ENCODE data around the gene SPECC1. TPM values are rescaled to one million over a fixed set of nuclear protein-coding genes. Genes with fewer than 3 reads are reported as not detected.

SPECC1 gene
- total RNA-seq, 1 experiment from 2014 or later: 103 TPM

GRCh38 chr17:20128036-20128667 is 119.0 kb downstream of the SPECC1 start:
- Mint-ChIP-seq H3K27ac (no peak overlapping the region), H3K9me3 (peaks cover 26% of the 10 kb centered on the region), H3K36me3 (peaks cover 26% of the 10 kb centered on the region), H3K27me3 (ENCODE audit: low read depth) (no peaks in the 10 kb centered on the region), H3K4me1 (peaks cover 11% of the 10 kb centered on the region), H3K4me3 (no peak overlapping the region)
- ChIA-PET CTCF (interaction anchor here (0.9 to 1.3 kb wide), 2 partner anchors 23 to 135 kb away, joined by 3 to 4 read pairs; no protein-coding TSS in a partner anchor), POLR2A (interaction anchor here (0.5 kb wide), 1 partner anchor 865 kb away, joined by 5 read pairs; no protein-coding TSS in a partner anchor)
- DNase-seq (ENCODE audit: low spot score): no peak
- TF ChIP-seq ZNF416 (CRISPR knock-in tag; IDR thresholded peaks at IDR 0.05) (no peak), TP53 (CRISPR knock-in tag; IDR thresholded peaks at IDR 0.05) (no peak)
- ATAC-seq: no peak

- ChIA-PET CTCF (interaction anchor here (0.6 to 0.7 kb wide), 2 partner anchors 125 to 216 kb away, joined by 3 to 4 read pairs; partner anchors contain the start of gene SPECC1), POLR2A (interaction anchor here (0.7 to 1.2 kb wide), 2 partner anchors 11 to 22 kb away, joined by 4 to 7 read pairs; no protein-coding TSS in a partner anchor)
- ATAC-seq (peak; percentile 74), DNase-seq (ENCODE audit: low spot score) (no peak)
- H3K27me3 Mint-ChIP-seq (ENCODE audit: low read depth): no peaks in the 10 kb centered on the region
- H3K4me3 Mint-ChIP-seq: peak overlapping the region; percentile 36
- peaks cover 26% of the 10 kb centered on the region for H3K9me3 Mint-ChIP-seq
- H3K27ac Mint-ChIP-seq: peak overlapping the region; percentile 71
- H3K4me1 Mint-ChIP-seq: peaks cover 41% of the 10 kb centered on the region
- TF ChIP-seq ELF4 (CRISPR knock-in tag; IDR thresholded peaks at IDR 0.05; ENCODE audit: low read depth) (no peak), PRDM15 (CRISPR knock-in tag; IDR thresholded peaks at IDR 0.05) (peak; percentile 53; the same call in 1 of the 2 replicates)
- H3K36me3 Mint-ChIP-seq: peaks cover 26% of the 10 kb centered on the region
Observed at GRCh38 chr17:20133517-20133916, 124.4 kb downstream of the SPECC1 start.

GRCh38 chr17:20141198-20141972 is 132.2 kb downstream of the SPECC1 start:
- ATAC-seq (peak; percentile 60), DNase-seq (ENCODE audit: low spot score) (no peak)
- POLR2A ChIA-PET: interaction anchor here (1.2 kb wide), 1 partner anchor 15 kb away, joined by 3 read pairs; no protein-coding TSS in a partner anchor
- peaks cover 5% of the 10 kb centered on the region for H3K9me3 Mint-ChIP-seq
- peaks cover 2% of the 10 kb centered on the region for H3K36me3 Mint-ChIP-seq
- no peaks in the 10 kb centered on the region for H3K27me3 Mint-ChIP-seq (ENCODE audit: low read depth)
- H3K4me3 Mint-ChIP-seq: no peak overlapping the region
- no peak overlapping the region for H3K27ac Mint-ChIP-seq
- CTCF ChIA-PET: interaction anchor here (0.5 to 1.0 kb wide), 2 partner anchors 24 to 131 kb away, joined by 3 read pairs; no protein-coding TSS in a partner anchor
- H3K4me1 Mint-ChIP-seq: peaks cover 31% of the 10 kb centered on the region
- TF ChIP-seq NFYB (CRISPR knock-in tag; conservative IDR thresholded peaks at IDR 0.05; ENCODE audit: low read depth) (no peak), TEAD4 (CRISPR knock-in tag; IDR thresholded peaks at IDR 0.05) (no peak), PREB (CRISPR knock-in tag; IDR thresholded peaks at IDR 0.05; ENCODE audit: borderline replicate concordance) (no peak), EMX1 (CRISPR knock-in tag; IDR thresholded peaks at IDR 0.05) (no peak), TEAD1 (CRISPR knock-in tag; IDR thresholded peaks at IDR 0.05) (no peak), NFE2L1 (CRISPR knock-in tag; IDR thresholded peaks at IDR 0.05) (no peak), ETV6 (CRISPR knock-in tag; IDR thresholded peaks at IDR 0.05) (no peak), ZNF423 (CRISPR knock-in tag; IDR thresholded peaks at IDR 0.05) (no peak), NR3C1 (CRISPR knock-in tag; conservative IDR thresholded peaks at IDR 0.05; ENCODE audit: low read depth) (no peak), ZNF317 (CRISPR knock-in tag; IDR thresholded peaks at IDR 0.05; ENCODE audit: borderline replicate concordance, low read depth) (no peak), RORB (CRISPR knock-in tag; IDR thresholded peaks at IDR 0.05) (no peak), HMGXB4 (CRISPR knock-in tag; IDR thresholded peaks at IDR 0.05) (no peak), ZNF232 (CRISPR knock-in tag; IDR thresholded peaks at IDR 0.05) (no peak), SP1 (CRISPR knock-in tag; conservative IDR thresholded peaks at IDR 0.05) (no peak)
- TF ChIP-seq, protein P1, sequence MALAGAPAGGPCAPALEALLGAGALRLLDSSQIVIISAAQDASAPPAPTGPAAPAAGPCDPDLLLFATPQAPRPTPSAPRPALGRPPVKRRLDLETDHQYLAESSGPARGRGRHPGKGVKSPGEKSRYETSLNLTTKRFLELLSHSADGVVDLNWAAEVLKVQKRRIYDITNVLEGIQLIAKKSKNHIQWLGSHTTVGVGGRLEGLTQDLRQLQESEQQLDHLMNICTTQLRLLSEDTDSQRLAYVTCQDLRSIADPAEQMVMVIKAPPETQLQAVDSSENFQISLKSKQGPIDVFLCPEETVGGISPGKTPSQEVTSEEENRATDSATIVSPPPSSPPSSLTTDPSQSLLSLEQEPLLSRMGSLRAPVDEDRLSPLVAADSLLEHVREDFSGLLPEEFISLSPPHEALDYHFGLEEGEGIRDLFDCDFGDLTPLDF (CRISPR knock-in tag; IDR thresholded peaks at IDR 0.05): no peak
- TF ChIP-seq, protein P2, sequence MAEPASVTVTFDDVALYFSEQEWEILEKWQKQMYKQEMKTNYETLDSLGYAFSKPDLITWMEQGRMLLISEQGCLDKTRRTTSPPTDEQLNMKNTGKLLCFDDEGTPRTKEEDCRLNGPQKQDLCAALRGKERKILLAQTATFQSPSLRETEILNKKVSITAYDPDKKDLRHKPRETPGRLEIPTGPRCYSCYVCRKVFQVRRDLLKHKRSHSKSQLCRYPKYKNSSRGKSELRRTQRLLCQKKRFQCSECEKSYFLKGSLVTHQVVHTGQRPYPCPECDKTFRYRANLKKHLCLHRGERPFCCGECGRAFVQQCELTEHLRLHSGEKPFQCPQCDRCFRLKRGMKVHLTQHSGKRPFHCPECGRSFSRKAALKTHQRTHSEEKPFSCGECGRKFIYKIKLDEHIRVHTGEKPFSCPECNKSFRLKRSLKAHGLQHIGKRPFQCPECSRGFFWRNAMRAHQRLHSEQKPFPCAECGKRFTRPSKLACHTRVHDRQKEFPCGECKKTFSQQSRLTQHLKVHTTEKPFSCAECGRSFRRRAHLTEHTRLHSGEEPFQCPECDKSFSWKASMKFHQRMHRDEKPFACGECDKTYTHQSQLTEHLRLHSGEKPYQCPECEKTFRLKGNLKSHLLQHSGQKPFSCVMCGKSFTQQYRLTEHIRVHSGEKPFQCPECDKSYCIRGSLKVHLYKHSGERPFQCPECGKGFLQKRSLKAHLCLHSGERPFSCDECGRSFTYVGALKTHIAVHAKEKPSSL (CRISPR knock-in tag; conservative IDR thresholded peaks at IDR 0.05): no peak
